Measurements from ENCODE around the gene FLCN.

FLCN gene

GRCh38 chr17:17217995-17218394 lies 19.0 kb downstream of the FLCN start:
- Histone ChIP-seq H3K9me2 (ENCODE audit: low read depth, low read length) (no peaks in the 10 kb centered on the region), H3K9me3 (ENCODE audit: low read length) (no peaks in the 10 kb centered on the region), H3K4me2 (ENCODE audit: low read length) (no peak overlapping the region), H3F3A (ENCODE audit: insufficient read depth, low read length) (no peaks in the 10 kb centered on the region), H3K4me3 (ENCODE audit: low read depth, low read length, poor library complexity, severe bottlenecking) (no peak overlapping the region), H3K27ac (ENCODE audit: low read depth, low read length, poor library complexity, severe bottlenecking) (no peak overlapping the region), H3K79me2 (ENCODE audit: insufficient read depth, low read length) (no peaks in the 10 kb centered on the region), H3K36me3 (ENCODE audit: insufficient read depth, low read length) (peaks cover 56% of the 10 kb centered on the region), H2AFZ (ENCODE audit: low read length) (no peak overlapping the region), H4K20me1 (ENCODE audit: insufficient read depth, low read length) (no peaks in the 10 kb centered on the region), H3K4me1 (ENCODE audit: insufficient read depth, low read length, severe bottlenecking) (no peaks in the 10 kb centered on the region), H3K27me3 (ENCODE audit: insufficient read depth, low read length) (no peaks in the 10 kb centered on the region), H3K9ac (ENCODE audit: low read length) (no peak overlapping the region)
- TF ChIP-seq CTCF (IDR thresholded peaks at IDR 0.05; ENCODE audit: low read length) (no peak), EZH2 (IDR thresholded peaks at IDR 0.05; ENCODE audit: borderline replicate concordance, low read length) (no peak)

GRCh38 chr17:17216776-17217175 lies 20.2 kb downstream of the FLCN start:
- Histone ChIP-seq H3K36me3 (ENCODE audit: insufficient read depth, low read length) (peaks cover 51% of the 10 kb centered on the region), H3F3A (ENCODE audit: insufficient read depth, low read length) (no peaks in the 10 kb centered on the region), H3K4me3 (ENCODE audit: low read depth, low read length, poor library complexity, severe bottlenecking) (no peak overlapping the region), H3K27me3 (ENCODE audit: insufficient read depth, low read length) (no peaks in the 10 kb centered on the region), H3K79me2 (ENCODE audit: insufficient read depth, low read length) (no peaks in the 10 kb centered on the region), H4K20me1 (ENCODE audit: insufficient read depth, low read length) (no peaks in the 10 kb centered on the region), H3K27ac (ENCODE audit: low read depth, low read length, poor library complexity, severe bottlenecking) (no peak overlapping the region), H3K4me1 (ENCODE audit: insufficient read depth, low read length, severe bottlenecking) (no peaks in the 10 kb centered on the region), H3K4me2 (ENCODE audit: low read length) (no peak overlapping the region), H3K9me3 (ENCODE audit: low read length) (no peaks in the 10 kb centered on the region), H3K9ac (ENCODE audit: low read length) (no peak overlapping the region), H3K9me2 (ENCODE audit: low read depth, low read length) (no peaks in the 10 kb centered on the region), H2AFZ (ENCODE audit: low read length) (no peak overlapping the region)
- no peak for TF ChIP-seq EZH2 (IDR thresholded peaks at IDR 0.05; ENCODE audit: borderline replicate concordance, low read length)
- TF ChIP-seq CTCF (IDR thresholded peaks at IDR 0.05; ENCODE audit: low read length) = peak; percentile 21; the same call in 1 of the 2 replicates

- no peaks in the 10 kb centered on the region for H3K79me2 ChIP-seq (ENCODE audit: insufficient read depth, low read length)
- H3K9me3 ChIP-seq (ENCODE audit: low read length) = no peaks in the 10 kb centered on the region
- no peak overlapping the region for H3K9ac ChIP-seq (ENCODE audit: low read length)
- no peak overlapping the region for H3K27ac ChIP-seq (ENCODE audit: low read depth, low read length, poor library complexity, severe bottlenecking)
- no peaks in the 10 kb centered on the region for H3K27me3 ChIP-seq (ENCODE audit: insufficient read depth, low read length)
- H3K4me2 ChIP-seq (ENCODE audit: low read length) = no peak overlapping the region
- H3K36me3 ChIP-seq (ENCODE audit: insufficient read depth, low read length) = peaks cover 46% of the 10 kb centered on the region
- H3F3A ChIP-seq (ENCODE audit: insufficient read depth, low read length) = no peaks in the 10 kb centered on the region
- H3K4me1 ChIP-seq (ENCODE audit: insufficient read depth, low read length, severe bottlenecking) = no peaks in the 10 kb centered on the region
- no peak overlapping the region for H3K4me3 ChIP-seq (ENCODE audit: low read depth, low read length, poor library complexity, severe bottlenecking)
- no peaks in the 10 kb centered on the region for H3K9me2 ChIP-seq (ENCODE audit: low read depth, low read length)
- H2AFZ ChIP-seq (ENCODE audit: low read length) = no peak overlapping the region
- TF ChIP-seq EZH2 (IDR thresholded peaks at IDR 0.05; ENCODE audit: borderline replicate concordance, low read length) = no peak
- TF ChIP-seq CTCF (IDR thresholded peaks at IDR 0.05; ENCODE audit: low read length) = no peak
- H4K20me1 ChIP-seq (ENCODE audit: insufficient read depth, low read length) = no peaks in the 10 kb centered on the region
These were observed 20.7 kb downstream of the FLCN start for GRCh38 chr17:17216236-17216635.

All from OCI-LY1 (cell line).